ENCODE results near the gene KCNK3.

KCNK3 gene

DNA sequence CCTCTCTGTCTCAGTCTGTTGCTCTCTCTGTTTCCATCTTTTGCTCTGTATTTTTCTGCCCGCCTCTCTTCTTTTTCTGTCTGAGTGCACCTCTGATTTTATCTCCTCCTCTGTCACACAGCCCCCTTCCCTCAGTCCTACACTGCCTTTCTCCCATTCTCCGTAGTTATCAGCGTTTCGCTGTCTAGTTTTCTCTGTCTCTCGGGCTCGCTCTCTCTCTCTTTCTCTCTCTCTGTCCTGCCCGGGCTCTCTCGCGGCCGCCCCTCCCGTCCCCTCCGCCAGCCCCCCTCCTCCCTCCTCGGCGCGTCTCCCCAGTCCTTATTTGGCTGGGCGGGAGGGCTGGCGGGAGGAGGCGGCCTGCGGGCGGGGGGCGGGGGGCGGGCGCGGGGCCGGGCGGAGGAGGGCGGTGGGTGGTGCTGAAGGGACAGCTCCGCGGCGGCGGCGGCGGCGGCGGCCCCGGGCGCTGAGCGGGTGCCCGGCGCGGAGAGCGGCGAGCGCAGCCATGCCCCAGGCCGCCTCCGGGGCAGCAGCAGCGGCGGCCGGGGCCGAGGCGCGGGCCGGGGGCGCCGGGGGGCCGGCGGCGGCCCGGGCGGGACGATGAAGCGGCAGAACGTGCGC, at the start of gene KCNK3:
Gene KCNK3 (plus strand): TSS at position 444 of the 618 bp plus-strand sequence. CDS start 154 bp downstream, at position 598.
- H3K27ac ChIP-seq (ENCODE audit: low read length): no peak within 1 kb of the TSS
- H3K4me1 ChIP-seq (ENCODE audit: control insufficient read depth, low read depth, low read length): peaks cover 5% of the 10 kb centered on the region
- peak within 1 kb of the TSS; percentile 45 for H3K4me3 ChIP-seq (ENCODE audit: low read length)
- H3K9me3 ChIP-seq (ENCODE audit: control insufficient read depth, low read depth, low read length): no peaks in the 10 kb centered on the region
- no peaks in the 10 kb centered on the region for H3K36me3 ChIP-seq (ENCODE audit: control insufficient read depth, low read depth, low read length)
- H3K9ac ChIP-seq (ENCODE audit: low read length): no peak within 1 kb of the TSS
- H3K27me3 ChIP-seq (ENCODE audit: control insufficient read depth, insufficient read depth, low read length): peaks cover 66% of the 10 kb centered on the region

- H3K36me3 ChIP-seq (ENCODE audit: control insufficient read depth, low read depth, low read length): no peaks in the 10 kb centered on the region
- no peaks in the 10 kb centered on the region for H3K27me3 ChIP-seq (ENCODE audit: control insufficient read depth, insufficient read depth, low read length)
These were observed 48.2 kb upstream of the KCNK3 start for GRCh38 chr2:26644188-26644835.

GRCh38 chr2:26645762-26646161, 46.8 kb upstream of the KCNK3 start:
- Histone ChIP-seq H3K9me3 (ENCODE audit: control insufficient read depth, low read depth, low read length) (no peaks in the 10 kb centered on the region), H3K4me1 (ENCODE audit: control insufficient read depth, low read depth, low read length) (peaks cover 12% of the 10 kb centered on the region), H3K27ac (ENCODE audit: low read length) (no peak overlapping the region), H3K36me3 (ENCODE audit: control insufficient read depth, low read depth, low read length) (no peaks in the 10 kb centered on the region), H3K27me3 (ENCODE audit: control insufficient read depth, insufficient read depth, low read length) (no peaks in the 10 kb centered on the region), H3K9ac (ENCODE audit: low read length) (no peak overlapping the region), H3K4me3 (ENCODE audit: low read length) (no peak overlapping the region)

More at GRCh38 chr2:26644188-26644835, 48.2 kb upstream of the KCNK3 start:
- Histone ChIP-seq H3K4me1 (ENCODE audit: control insufficient read depth, low read depth, low read length) (peaks cover 12% of the 10 kb centered on the region), H3K9ac (ENCODE audit: low read length) (no peak overlapping the region), H3K27ac (ENCODE audit: low read length) (no peak overlapping the region), H3K9me3 (ENCODE audit: control insufficient read depth, low read depth, low read length) (no peaks in the 10 kb centered on the region), H3K4me3 (ENCODE audit: low read length) (no peak overlapping the region)

DNA sequence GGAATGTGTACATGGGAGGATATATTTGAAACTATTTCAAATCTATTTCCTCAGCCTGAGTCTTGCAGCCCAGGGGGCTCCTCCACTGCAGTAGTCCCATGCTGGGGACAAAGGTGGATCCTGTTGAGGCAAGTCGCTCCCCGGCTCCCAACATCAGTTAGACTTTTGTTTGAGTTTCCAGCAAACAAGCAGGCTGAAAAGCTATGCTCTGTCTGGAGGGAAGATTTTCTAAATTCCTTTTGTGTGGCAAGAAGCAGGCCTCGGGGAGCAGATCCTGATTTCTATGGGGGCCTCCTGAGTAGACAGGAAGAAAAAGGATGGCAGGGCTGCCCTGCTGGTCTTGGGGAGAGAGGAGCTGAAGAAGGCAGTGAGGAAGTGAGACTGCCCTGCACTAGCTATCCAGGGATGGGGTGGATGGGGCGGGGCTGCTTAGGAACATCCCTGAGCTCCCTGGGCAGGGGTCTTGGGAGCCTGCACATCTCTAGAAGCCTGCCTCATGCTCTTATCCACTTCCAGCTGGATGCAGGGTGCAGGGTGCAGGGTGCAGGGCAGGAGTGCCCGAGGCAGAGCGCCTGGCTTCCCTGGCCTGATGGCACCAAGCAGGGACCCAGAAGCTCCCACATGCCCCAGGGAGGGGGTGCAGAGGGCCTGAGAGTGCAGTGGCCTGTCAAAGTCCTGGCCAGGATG, 45.4 kb upstream of the KCNK3 start:
- no peak overlapping the region for H3K4me3 ChIP-seq (ENCODE audit: low read length)
- H3K36me3 ChIP-seq (ENCODE audit: control insufficient read depth, low read depth, low read length): no peaks in the 10 kb centered on the region
- H3K4me1 ChIP-seq (ENCODE audit: control insufficient read depth, low read depth, low read length): peaks cover 12% of the 10 kb centered on the region
- H3K9ac ChIP-seq (ENCODE audit: low read length): no peak overlapping the region
- no peaks in the 10 kb centered on the region for H3K27me3 ChIP-seq (ENCODE audit: control insufficient read depth, insufficient read depth, low read length)
- no peaks in the 10 kb centered on the region for H3K9me3 ChIP-seq (ENCODE audit: control insufficient read depth, low read depth, low read length)
- no peak overlapping the region for H3K27ac ChIP-seq (ENCODE audit: low read length)

DNA sequence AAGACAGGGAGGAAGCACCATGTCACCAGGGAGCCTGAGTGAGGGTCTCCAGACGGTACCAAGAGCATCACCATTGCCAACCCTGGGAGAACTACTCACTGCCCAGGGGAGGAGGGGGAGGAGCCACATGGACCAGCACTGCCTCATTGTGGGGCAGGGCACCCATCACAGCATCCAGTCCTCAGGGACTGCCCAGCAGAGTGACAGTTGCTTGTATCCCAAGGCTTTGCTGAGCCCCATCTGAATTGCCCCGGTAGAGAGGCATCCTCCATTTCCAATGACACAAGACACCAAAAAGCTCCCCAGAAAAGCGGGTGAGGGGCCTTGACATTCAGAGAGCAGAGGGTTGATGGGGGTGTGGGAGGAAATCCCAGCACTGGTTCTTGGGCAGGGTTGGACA, 44.5 kb upstream of the KCNK3 start:
- Histone ChIP-seq H3K4me1 (ENCODE audit: control insufficient read depth, low read depth, low read length) (peaks cover 12% of the 10 kb centered on the region), H3K27ac (ENCODE audit: low read length) (no peak overlapping the region), H3K27me3 (ENCODE audit: control insufficient read depth, insufficient read depth, low read length) (no peaks in the 10 kb centered on the region), H3K36me3 (ENCODE audit: control insufficient read depth, low read depth, low read length) (no peaks in the 10 kb centered on the region), H3K4me3 (ENCODE audit: low read length) (no peak overlapping the region), H3K9me3 (ENCODE audit: control insufficient read depth, low read depth, low read length) (no peaks in the 10 kb centered on the region), H3K9ac (ENCODE audit: low read length) (no peak overlapping the region)

DNA sequence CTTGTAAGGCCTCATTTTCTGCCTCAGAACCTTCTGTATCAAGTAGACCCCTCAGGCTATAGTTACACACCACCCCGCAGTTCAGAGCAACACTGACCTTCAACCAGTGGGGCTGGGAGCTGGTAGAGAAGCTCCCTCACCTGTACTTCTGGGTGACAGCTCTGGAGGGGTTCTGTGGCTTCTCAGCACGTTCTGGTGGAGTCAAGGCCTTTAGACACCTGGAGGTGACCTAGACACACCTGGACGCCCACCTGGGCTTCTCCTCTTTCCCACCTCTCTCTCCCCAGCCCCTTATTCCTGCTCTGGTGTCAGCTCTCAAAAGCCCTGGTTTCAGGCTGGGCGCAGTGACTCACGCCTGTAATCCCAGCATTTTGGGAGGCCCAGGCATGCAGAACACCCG, 44.0 kb upstream of the KCNK3 start:
- Histone ChIP-seq H3K4me3 (ENCODE audit: low read length) (no peak overlapping the region), H3K36me3 (ENCODE audit: control insufficient read depth, low read depth, low read length) (no peaks in the 10 kb centered on the region), H3K27me3 (ENCODE audit: control insufficient read depth, insufficient read depth, low read length) (no peaks in the 10 kb centered on the region)

DNA sequence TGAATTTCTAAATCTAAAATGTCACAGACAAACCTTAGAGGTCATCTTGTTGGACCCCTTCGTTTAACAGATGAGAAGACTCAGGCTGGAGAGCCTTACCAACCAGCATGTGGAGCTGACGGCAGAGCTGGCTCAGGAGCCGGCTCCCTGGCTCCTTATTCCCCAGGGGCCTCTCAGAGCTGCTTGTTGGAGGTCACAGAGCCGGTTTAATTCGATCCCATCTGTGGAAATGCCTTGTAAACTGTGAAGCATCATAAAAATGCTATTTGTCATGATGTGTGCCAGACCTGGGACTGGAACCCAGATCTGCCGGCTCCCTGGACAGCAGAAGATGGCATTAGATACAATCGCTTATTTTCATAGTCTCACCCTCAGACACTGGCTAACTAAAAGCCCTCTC, 43.2 kb upstream of the KCNK3 start:
- no peak overlapping the region for H3K9ac ChIP-seq (ENCODE audit: low read length)
- H3K27ac ChIP-seq (ENCODE audit: low read length): no peak overlapping the region
- H3K4me1 ChIP-seq (ENCODE audit: control insufficient read depth, low read depth, low read length): peaks cover 13% of the 10 kb centered on the region
- no peak overlapping the region for H3K4me3 ChIP-seq (ENCODE audit: low read length)
- H3K9me3 ChIP-seq (ENCODE audit: control insufficient read depth, low read depth, low read length): no peaks in the 10 kb centered on the region
- H3K27me3 ChIP-seq (ENCODE audit: control insufficient read depth, insufficient read depth, low read length): no peaks in the 10 kb centered on the region
- H3K36me3 ChIP-seq (ENCODE audit: control insufficient read depth, low read depth, low read length): no peaks in the 10 kb centered on the region

More for the DNA sequence above, 44.0 kb upstream of the KCNK3 start:
- H3K4me1 ChIP-seq (ENCODE audit: control insufficient read depth, low read depth, low read length): peaks cover 12% of the 10 kb centered on the region
- no peaks in the 10 kb centered on the region for H3K9me3 ChIP-seq (ENCODE audit: control insufficient read depth, low read depth, low read length)
- H3K9ac ChIP-seq (ENCODE audit: low read length): no peak overlapping the region
- no peak overlapping the region for H3K27ac ChIP-seq (ENCODE audit: low read length)

DNA sequence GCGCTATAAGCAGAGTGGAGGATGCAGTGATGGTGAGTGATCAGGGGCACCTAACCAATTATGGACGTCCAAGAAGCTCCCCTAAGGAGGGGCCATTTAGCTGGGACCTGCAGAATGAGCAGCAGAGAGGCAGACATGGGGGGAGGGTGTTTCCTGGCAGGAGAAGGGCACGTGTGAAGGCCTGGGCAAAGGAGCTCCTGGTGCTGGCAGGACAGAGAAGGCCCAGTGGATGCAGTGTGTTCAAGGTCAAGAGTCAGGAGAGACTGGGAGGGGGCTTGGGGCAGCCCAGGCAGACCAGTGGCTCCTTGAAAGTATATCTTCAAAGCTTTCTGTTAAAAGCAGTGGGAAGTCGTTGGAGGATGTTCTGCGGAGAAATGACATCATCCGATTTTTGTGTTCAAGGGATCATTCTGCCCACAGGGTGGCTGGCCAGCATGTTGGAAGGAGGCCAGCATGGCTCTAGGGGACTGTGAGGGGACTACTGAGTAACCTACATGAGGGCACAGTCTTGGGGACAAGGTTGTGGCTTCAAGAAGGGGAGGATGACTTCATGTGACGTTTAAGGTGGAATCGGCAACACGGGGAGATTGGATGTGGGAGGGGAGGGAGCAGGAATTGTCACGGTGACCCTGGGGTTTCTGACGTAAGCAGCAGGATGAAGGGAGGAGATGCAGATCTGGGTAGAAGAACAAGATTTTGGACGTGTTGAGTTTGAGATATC, 42.4 kb upstream of the KCNK3 start:
- no peaks in the 10 kb centered on the region for H3K36me3 ChIP-seq (ENCODE audit: control insufficient read depth, low read depth, low read length)
- no peaks in the 10 kb centered on the region for H3K9me3 ChIP-seq (ENCODE audit: control insufficient read depth, low read depth, low read length)
- no peaks in the 10 kb centered on the region for H3K27me3 ChIP-seq (ENCODE audit: control insufficient read depth, insufficient read depth, low read length)
- no peak overlapping the region for H3K27ac ChIP-seq (ENCODE audit: low read length)
- H3K4me1 ChIP-seq (ENCODE audit: control insufficient read depth, low read depth, low read length): peaks cover 15% of the 10 kb centered on the region
- H3K9ac ChIP-seq (ENCODE audit: low read length): no peak overlapping the region
- no peak overlapping the region for H3K4me3 ChIP-seq (ENCODE audit: low read length)

DNA sequence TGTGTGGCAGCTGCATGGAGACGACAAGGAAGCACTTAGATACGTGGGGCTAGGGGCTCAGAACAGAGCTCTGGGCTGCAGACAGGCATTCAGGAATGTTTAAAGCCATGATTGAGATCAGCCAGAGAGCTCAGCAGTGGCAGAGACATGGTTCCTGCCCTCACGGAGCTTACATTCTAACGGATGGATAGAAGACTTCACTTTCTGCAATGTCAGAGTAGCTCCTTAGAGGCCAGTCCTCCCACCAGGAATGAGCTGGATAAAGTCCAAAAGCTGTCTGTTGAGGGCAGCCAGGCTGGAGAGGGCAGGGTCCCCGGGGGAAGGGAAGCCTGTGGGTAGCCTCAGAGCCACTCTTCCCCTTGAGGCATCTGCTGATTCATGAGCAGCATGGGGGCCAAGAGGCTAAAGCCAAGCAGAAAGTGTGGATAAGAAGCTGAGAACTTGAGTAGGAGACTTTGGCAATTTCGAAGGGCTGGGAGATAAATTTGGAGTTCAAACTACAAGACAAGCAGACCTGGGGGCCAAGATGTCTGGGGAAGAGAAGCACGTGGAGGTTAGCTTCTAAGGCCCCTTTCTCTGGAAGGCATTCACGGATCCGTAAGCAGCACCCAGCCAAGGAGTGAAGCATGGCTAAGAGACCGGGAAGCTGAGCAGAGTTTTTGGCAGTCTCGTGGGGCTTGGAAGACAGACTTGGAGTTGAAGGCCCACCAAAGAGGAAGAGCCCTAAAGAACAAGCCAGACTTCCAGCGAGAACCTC, 41.6 kb upstream of the KCNK3 start:
- Histone ChIP-seq H3K27ac (ENCODE audit: low read length) (no peak overlapping the region), H3K9me3 (ENCODE audit: control insufficient read depth, low read depth, low read length) (no peaks in the 10 kb centered on the region)

GRCh38 chr2:26651470-26651771, 41.1 kb upstream of the KCNK3 start:
- Histone ChIP-seq H3K9me3 (ENCODE audit: control insufficient read depth, low read depth, low read length) (no peaks in the 10 kb centered on the region), H3K4me3 (ENCODE audit: low read length) (no peak overlapping the region), H3K27ac (ENCODE audit: low read length) (no peak overlapping the region), H3K36me3 (ENCODE audit: control insufficient read depth, low read depth, low read length) (no peaks in the 10 kb centered on the region), H3K9ac (ENCODE audit: low read length) (no peak overlapping the region), H3K4me1 (ENCODE audit: control insufficient read depth, low read depth, low read length) (peaks cover 15% of the 10 kb centered on the region), H3K27me3 (ENCODE audit: control insufficient read depth, insufficient read depth, low read length) (no peaks in the 10 kb centered on the region)

More for the DNA sequence above, 41.6 kb upstream of the KCNK3 start:
- Histone ChIP-seq H3K36me3 (ENCODE audit: control insufficient read depth, low read depth, low read length) (no peaks in the 10 kb centered on the region), H3K9ac (ENCODE audit: low read length) (no peak overlapping the region), H3K4me1 (ENCODE audit: control insufficient read depth, low read depth, low read length) (peaks cover 15% of the 10 kb centered on the region), H3K27me3 (ENCODE audit: control insufficient read depth, insufficient read depth, low read length) (no peaks in the 10 kb centered on the region), H3K4me3 (ENCODE audit: low read length) (no peak overlapping the region)

DNA sequence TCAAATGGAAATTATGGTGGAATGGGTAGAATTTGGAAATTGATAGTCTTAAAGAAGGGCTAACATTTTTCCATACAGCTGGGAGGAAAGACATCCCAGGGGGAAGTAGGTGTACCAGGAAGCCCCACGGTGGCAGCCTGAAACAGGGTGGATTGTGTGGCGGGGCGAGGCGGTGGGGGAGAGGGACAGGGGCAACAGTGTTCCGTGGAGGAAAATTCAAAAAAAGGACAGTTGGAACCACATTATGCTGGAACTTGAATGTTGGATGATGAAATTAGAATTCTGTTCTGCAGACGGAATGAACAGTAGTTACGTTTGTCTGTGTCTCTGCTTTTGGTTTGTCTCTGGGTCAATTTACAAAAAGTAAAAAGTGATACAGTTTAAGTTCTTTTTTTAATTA, 40.7 kb upstream of the KCNK3 start:
- H3K27ac ChIP-seq (ENCODE audit: low read length): no peak overlapping the region
- no peaks in the 10 kb centered on the region for H3K9me3 ChIP-seq (ENCODE audit: control insufficient read depth, low read depth, low read length)
- H3K4me1 ChIP-seq (ENCODE audit: control insufficient read depth, low read depth, low read length): peaks cover 13% of the 10 kb centered on the region
- H3K27me3 ChIP-seq (ENCODE audit: control insufficient read depth, insufficient read depth, low read length): no peaks in the 10 kb centered on the region
- H3K36me3 ChIP-seq (ENCODE audit: control insufficient read depth, low read depth, low read length): no peaks in the 10 kb centered on the region
- H3K4me3 ChIP-seq (ENCODE audit: low read length): no peak overlapping the region
- no peak overlapping the region for H3K9ac ChIP-seq (ENCODE audit: low read length)

Measured in iPS-18a (cell line).